Mesendoderm (in vitro differentiated cells): ENCODE measurements around the gene FAM83E.

Experiments used
- DNase-seq: peaks from one replicate; pipeline ENCODE4 v3.0.0; 2013
- H2AK5ac ChIP-seq: 2 replicates; pipeline ENCODE4 v1.6.1; 2013; ENCODE audit warnings: low read length, inconsistent platforms
- H2BK120ac ChIP-seq: 2 replicates; pipeline ENCODE4 v1.6.1; 2013; ENCODE audit warnings: low read depth, mild to moderate bottlenecking, low read length, moderate library complexity, mixed read lengths
- H2BK15ac ChIP-seq: replicated peaks from 2 replicates; pipeline ENCODE4 v1.6.1; 2013; ENCODE audit warnings: low read depth, mild to moderate bottlenecking, moderate library complexity
- H2BK5ac ChIP-seq: 2 replicates; pipeline ENCODE4 v1.6.1; 2013; ENCODE audit warnings: low read length, inconsistent platforms
- H3K18ac ChIP-seq: 2 replicates; pipeline ENCODE4 v1.6.1; 2013; ENCODE audit warnings: mild to moderate bottlenecking, low read length, mixed read lengths
- H3K23ac ChIP-seq: one replicate; pipeline ENCODE4 v1.6.1; 2013; ENCODE audit warnings: low read length
- H3K27ac ChIP-seq: 2 replicates; pipeline ENCODE4 v1.5.1; 2013; ENCODE audit warnings: low read depth, mild to moderate bottlenecking, inconsistent platforms, low read length, moderate library complexity
- H3K27me3 ChIP-seq: 2 replicates; pipeline ENCODE4 v1.6.1; 2013; ENCODE audit warnings: low read length, control low read depth, mild to moderate bottlenecking, inconsistent platforms; ENCODE audit not compliant: insufficient read depth, poor library complexity
- H3K36me3 ChIP-seq: 2 replicates; pipeline ENCODE4 v1.6.1; 2013; ENCODE audit warnings: low read length, inconsistent platforms; ENCODE audit not compliant: control insufficient read depth, insufficient read depth
- H3K4ac ChIP-seq: one replicate; pipeline ENCODE4 v1.6.1; 2013; ENCODE audit warnings: low read depth, mild to moderate bottlenecking, low read length, moderate library complexity
- H3K4me1 ChIP-seq: 2 replicates; pipeline ENCODE4 v1.6.1; 2013; ENCODE audit warnings: low read depth, low read length, inconsistent platforms; ENCODE audit not compliant: control insufficient read depth
- H3K4me2 ChIP-seq: 2 replicates; pipeline ENCODE4 v1.6.1; 2013; ENCODE audit warnings: low read length
- H3K4me3 ChIP-seq: 2 replicates; pipeline ENCODE4 v1.5.1; 2013; ENCODE audit warnings: mild to moderate bottlenecking, low read length
- H3K56ac ChIP-seq: one replicate; pipeline ENCODE4 v1.6.1; 2013; ENCODE audit warnings: low read length
- H3K79me1 ChIP-seq: 2 replicates; pipeline ENCODE4 v1.6.1; 2013; ENCODE audit warnings: low read length, inconsistent platforms
- H3K79me2 ChIP-seq: 2 replicates; pipeline ENCODE4 v1.6.1; 2013; ENCODE audit warnings: mild to moderate bottlenecking, low read length; ENCODE audit not compliant: control insufficient read depth, insufficient read depth
- H3K9ac ChIP-seq: 2 replicates; pipeline ENCODE4 v1.6.1; 2013; ENCODE audit warnings: low read length, inconsistent platforms
- H4K5ac ChIP-seq: one replicate; pipeline ENCODE4 v1.6.1; 2013; ENCODE audit warnings: low read length
- H4K8ac ChIP-seq: one replicate; pipeline ENCODE4 v1.6.1; 2013; ENCODE audit warnings: low read depth, mild to moderate bottlenecking, control low read depth, low read length, moderate library complexity
- WGBS: extraction: QIAGEN DNeasy Blood & Tissue Kit; methylation state at CpG from one replicate; pipeline ENCODE4 v1.1.7; 2013; ENCODE audit warnings: low lambda C conversion rate, missing lambda C conversion rate; ENCODE audit not compliant: insufficient coverage; ENCODE audit errors: extremely low coverage; 5-methylcytosine and 5-hydroxymethylcytosine counted together

FAM83E gene

GRCh38 chr19:48606463-48607358 is 8.2 kb downstream of the FAM83E start, which contains the start of gene SPACA4:
TSS of gene SPACA4 (plus strand) at chr19:48606742. CDS start at chr19:48606979, 237 bp downstream.
- Histone ChIP-seq H3K79me1 (no peaks in the 10 kb centered on the region), H3K4me3 (no peak within 1 kb of the TSS), H2BK120ac (no peak within 1 kb of the TSS), H3K18ac (no peak within 1 kb of the TSS), H3K56ac (no peak within 1 kb of the TSS), H2BK5ac (no peak within 1 kb of the TSS), H3K36me3 (no peaks in the 10 kb centered on the region), H3K27me3 (no peaks in the 10 kb centered on the region), H4K5ac (no peak within 1 kb of the TSS), H3K9ac (no peak within 1 kb of the TSS), H4K8ac (no peak within 1 kb of the TSS), H2AK5ac (no peak within 1 kb of the TSS), H3K27ac (no peak within 1 kb of the TSS), H3K23ac (no peak within 1 kb of the TSS), H3K4me2 (no peak within 1 kb of the TSS), H3K4me1 (no peaks in the 10 kb centered on the region), H2BK15ac (no peak within 1 kb of the TSS), H3K79me2 (no peaks in the 10 kb centered on the region), H3K4ac (no peak within 1 kb of the TSS)
- no CpG with 5 or more reads among the region's 39 CpGs for WGBS
- no peak for DNase-seq

- no peak overlapping the region for H4K8ac ChIP-seq
- H3K9ac ChIP-seq = no peak overlapping the region
- WGBS = no CpG with 5 or more reads among the region's 9 CpGs
- no peak overlapping the region for H3K4me3 ChIP-seq
- H3K56ac ChIP-seq = no peak overlapping the region
- H3K4ac ChIP-seq = no peak overlapping the region
- no peaks in the 10 kb centered on the region for H3K79me1 ChIP-seq
- no peaks in the 10 kb centered on the region for H3K79me2 ChIP-seq
- H2BK5ac ChIP-seq = no peak overlapping the region
- no peak overlapping the region for H2BK120ac ChIP-seq
- no peak overlapping the region for H3K27ac ChIP-seq
- DNase-seq = no peak
- no peaks in the 10 kb centered on the region for H3K36me3 ChIP-seq
- H3K4me2 ChIP-seq = no peak overlapping the region
- H4K5ac ChIP-seq = no peak overlapping the region
- H3K18ac ChIP-seq = no peak overlapping the region
- no peaks in the 10 kb centered on the region for H3K27me3 ChIP-seq
- no peak overlapping the region for H2AK5ac ChIP-seq
- H3K23ac ChIP-seq = no peak overlapping the region
- H2BK15ac ChIP-seq = no peak overlapping the region
- no peaks in the 10 kb centered on the region for H3K4me1 ChIP-seq
Measured at GRCh38 chr19:48603850-48604249, 11.0 kb downstream of the FAM83E start.

GRCh38 chr19:48603449-48603848 is 11.4 kb downstream of the FAM83E start:
- Histone ChIP-seq H2BK120ac (no peak overlapping the region), H3K79me1 (no peaks in the 10 kb centered on the region), H3K9ac (no peak overlapping the region), H4K8ac (no peak overlapping the region), H3K79me2 (no peaks in the 10 kb centered on the region), H3K4me2 (no peak overlapping the region), H4K5ac (no peak overlapping the region), H3K36me3 (no peaks in the 10 kb centered on the region), H2BK15ac (no peak overlapping the region), H3K4ac (no peak overlapping the region), H2BK5ac (no peak overlapping the region), H3K56ac (no peak overlapping the region), H3K23ac (no peak overlapping the region), H3K4me3 (no peak overlapping the region), H2AK5ac (no peak overlapping the region), H3K18ac (no peak overlapping the region), H3K27me3 (no peaks in the 10 kb centered on the region), H3K4me1 (no peaks in the 10 kb centered on the region), H3K27ac (no peak overlapping the region)
- no CpG with 5 or more reads among the region's 39 CpGs for WGBS
- DNase-seq = no peak

GRCh38 chr19:48603001-48603400 is 11.9 kb downstream of the FAM83E start:
- DNase-seq = no peak
- Histone ChIP-seq H3K4me1 (no peaks in the 10 kb centered on the region), H2BK15ac (no peak overlapping the region), H3K27ac (no peak overlapping the region), H3K36me3 (no peaks in the 10 kb centered on the region), H3K23ac (no peak overlapping the region), H3K56ac (no peak overlapping the region), H2BK5ac (no peak overlapping the region), H3K27me3 (no peaks in the 10 kb centered on the region), H2AK5ac (no peak overlapping the region), H3K4me3 (no peak overlapping the region), H3K79me1 (no peaks in the 10 kb centered on the region), H3K79me2 (no peaks in the 10 kb centered on the region), H4K5ac (no peak overlapping the region), H3K4me2 (no peak overlapping the region), H3K18ac (no peak overlapping the region), H2BK120ac (no peak overlapping the region), H4K8ac (no peak overlapping the region), H3K4ac (no peak overlapping the region), H3K9ac (no peak overlapping the region)
- WGBS = no CpG with 5 or more reads among the region's 9 CpGs

GRCh38 chr19:48600679-48601417 is 14.0 kb downstream of the FAM83E start:
- no peak overlapping the region for H2BK120ac ChIP-seq
- H3K4me2 ChIP-seq = no peak overlapping the region
- no peaks in the 10 kb centered on the region for H3K27me3 ChIP-seq
- no peak for DNase-seq
- H3K9ac ChIP-seq = no peak overlapping the region
- H3K79me1 ChIP-seq = no peaks in the 10 kb centered on the region
- no peak overlapping the region for H3K23ac ChIP-seq
- no peak overlapping the region for H3K4me3 ChIP-seq
- no peak overlapping the region for H2BK15ac ChIP-seq
- no peak overlapping the region for H4K8ac ChIP-seq
- H3K4ac ChIP-seq = no peak overlapping the region
- WGBS = no CpG with 5 or more reads among the region's 21 CpGs
- no peaks in the 10 kb centered on the region for H3K4me1 ChIP-seq
- no peak overlapping the region for H4K5ac ChIP-seq
- no peaks in the 10 kb centered on the region for H3K79me2 ChIP-seq
- no peak overlapping the region for H2AK5ac ChIP-seq
- no peak overlapping the region for H3K56ac ChIP-seq
- no peak overlapping the region for H2BK5ac ChIP-seq
- H3K36me3 ChIP-seq = no peaks in the 10 kb centered on the region
- H3K27ac ChIP-seq = no peak overlapping the region
- H3K18ac ChIP-seq = no peak overlapping the region
